Measurements from ENCODE around the gene ELOVL5. TPM values are rescaled to one million over a fixed set of nuclear protein-coding genes. Genes with fewer than 3 reads are reported as not detected.

Gene ELOVL5
- total RNA-seq, 1 donor: 118 TPM

DNA sequence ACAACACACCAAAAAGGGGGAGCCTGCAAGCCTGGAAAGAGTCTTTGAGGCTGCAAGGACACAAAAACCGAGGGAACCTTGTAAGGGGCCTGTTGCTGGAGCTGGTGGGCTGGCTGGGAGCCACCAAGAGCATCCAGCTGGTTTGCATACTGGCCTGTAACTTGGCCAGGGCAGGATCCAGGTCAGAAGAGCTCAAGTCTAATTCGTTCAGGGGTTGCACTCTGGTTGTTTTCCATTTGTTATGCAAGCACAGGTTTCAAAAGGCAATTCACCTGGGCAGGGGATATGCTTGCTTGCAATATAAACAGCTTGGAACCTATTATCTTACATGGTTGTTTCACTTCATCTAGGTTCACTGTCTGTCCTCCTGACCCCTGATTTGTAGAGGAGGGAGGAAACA lies 101.8 kb downstream of the ELOVL5 start:
- TF ChIP-seq, protein P1, sequence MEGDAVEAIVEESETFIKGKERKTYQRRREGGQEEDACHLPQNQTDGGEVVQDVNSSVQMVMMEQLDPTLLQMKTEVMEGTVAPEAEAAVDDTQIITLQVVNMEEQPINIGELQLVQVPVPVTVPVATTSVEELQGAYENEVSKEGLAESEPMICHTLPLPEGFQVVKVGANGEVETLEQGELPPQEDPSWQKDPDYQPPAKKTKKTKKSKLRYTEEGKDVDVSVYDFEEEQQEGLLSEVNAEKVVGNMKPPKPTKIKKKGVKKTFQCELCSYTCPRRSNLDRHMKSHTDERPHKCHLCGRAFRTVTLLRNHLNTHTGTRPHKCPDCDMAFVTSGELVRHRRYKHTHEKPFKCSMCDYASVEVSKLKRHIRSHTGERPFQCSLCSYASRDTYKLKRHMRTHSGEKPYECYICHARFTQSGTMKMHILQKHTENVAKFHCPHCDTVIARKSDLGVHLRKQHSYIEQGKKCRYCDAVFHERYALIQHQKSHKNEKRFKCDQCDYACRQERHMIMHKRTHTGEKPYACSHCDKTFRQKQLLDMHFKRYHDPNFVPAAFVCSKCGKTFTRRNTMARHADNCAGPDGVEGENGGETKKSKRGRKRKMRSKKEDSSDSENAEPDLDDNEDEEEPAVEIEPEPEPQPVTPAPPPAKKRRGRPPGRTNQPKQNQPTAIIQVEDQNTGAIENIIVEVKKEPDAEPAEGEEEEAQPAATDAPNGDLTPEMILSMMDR (IDR thresholded peaks at IDR 0.05; ENCODE audit: insufficient read depth, low read depth, low read length): no peak
- no peak overlapping the region for H3K4me3 ChIP-seq (ENCODE audit: low read depth, low read length)
- no peak for DNase-seq (ENCODE audit: low read depth)

DNA sequence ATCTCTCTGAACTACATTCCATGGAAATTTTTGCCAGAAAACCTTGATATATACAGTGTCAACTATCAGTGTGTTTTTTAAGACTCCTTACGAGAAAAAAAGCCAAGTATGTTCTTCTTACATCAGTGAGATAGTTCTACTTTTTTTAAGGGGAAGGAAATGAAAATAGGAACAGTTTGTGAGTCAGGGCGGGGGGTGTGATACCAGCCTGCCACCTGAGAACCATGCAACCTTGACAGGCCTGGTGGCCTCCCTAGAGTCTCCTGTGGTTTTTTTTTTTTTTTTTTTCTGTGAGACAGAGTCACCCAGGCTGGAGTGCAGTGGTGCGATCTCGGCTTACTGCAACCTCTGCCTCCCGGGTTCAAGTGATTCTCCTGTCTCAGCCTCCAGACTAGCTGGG lies 103.8 kb downstream of the ELOVL5 start:
- H3K4me3 ChIP-seq (ENCODE audit: low read depth, low read length): no peak overlapping the region
- DNase-seq (ENCODE audit: low read depth): no peak
- TF ChIP-seq, protein P1 (IDR thresholded peaks at IDR 0.05; ENCODE audit: insufficient read depth, low read depth, low read length): no peak

DNA sequence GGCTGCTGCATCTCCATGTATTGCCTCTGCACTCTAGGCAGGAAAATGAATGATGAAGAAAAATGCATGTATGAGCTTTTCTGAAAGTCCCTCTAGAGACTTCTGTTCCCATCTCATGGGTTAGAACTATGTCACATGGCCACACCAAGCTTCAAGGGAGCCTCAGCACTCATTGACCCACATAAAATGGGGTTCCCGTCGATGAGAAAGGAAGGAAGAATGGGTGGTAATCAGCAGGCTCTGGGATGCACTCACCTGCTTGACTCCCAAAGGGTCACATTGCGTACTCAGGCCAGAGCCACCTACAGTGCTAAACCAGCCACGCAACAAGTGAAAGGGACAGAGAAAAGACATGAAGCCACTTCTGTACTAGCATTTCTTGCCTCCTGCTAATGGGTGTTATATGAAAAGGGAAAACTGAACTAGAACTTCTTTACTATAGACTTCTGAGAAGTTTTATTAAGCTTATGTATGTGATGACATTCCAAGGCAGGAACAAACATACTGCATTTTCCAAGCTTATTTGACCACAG lies 104.3 kb downstream of the ELOVL5 start:
- no peak overlapping the region for H3K4me3 ChIP-seq (ENCODE audit: low read depth, low read length)
- no peak for DNase-seq (ENCODE audit: low read depth)
- TF ChIP-seq, protein P1 (IDR thresholded peaks at IDR 0.05; ENCODE audit: insufficient read depth, low read depth, low read length): no peak

DNA sequence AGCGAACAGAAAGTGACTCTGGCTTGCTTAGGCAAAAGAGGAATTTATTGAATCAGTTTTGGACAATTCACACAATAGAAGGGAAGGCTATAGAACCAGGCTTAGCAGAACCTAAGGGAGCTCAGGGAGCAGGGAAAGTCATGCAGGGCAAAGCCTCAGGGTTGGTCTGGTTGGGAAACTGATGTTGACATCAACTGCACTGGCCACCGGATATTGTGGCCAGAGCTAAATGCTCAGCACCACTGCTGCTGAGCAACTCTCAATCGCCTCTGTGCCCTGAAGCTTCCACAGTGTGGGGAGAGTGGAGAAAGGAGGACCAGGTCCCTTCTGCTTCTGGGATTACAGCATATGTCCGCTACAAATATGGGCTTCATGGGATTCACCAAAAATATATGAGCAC lies 106.8 kb downstream of the ELOVL5 start:
- H3K4me3 ChIP-seq (ENCODE audit: low read depth, low read length): no peak overlapping the region
- TF ChIP-seq, protein P1 (IDR thresholded peaks at IDR 0.05; ENCODE audit: insufficient read depth, low read depth, low read length): no peak
- DNase-seq (ENCODE audit: low read depth): no peak

DNA sequence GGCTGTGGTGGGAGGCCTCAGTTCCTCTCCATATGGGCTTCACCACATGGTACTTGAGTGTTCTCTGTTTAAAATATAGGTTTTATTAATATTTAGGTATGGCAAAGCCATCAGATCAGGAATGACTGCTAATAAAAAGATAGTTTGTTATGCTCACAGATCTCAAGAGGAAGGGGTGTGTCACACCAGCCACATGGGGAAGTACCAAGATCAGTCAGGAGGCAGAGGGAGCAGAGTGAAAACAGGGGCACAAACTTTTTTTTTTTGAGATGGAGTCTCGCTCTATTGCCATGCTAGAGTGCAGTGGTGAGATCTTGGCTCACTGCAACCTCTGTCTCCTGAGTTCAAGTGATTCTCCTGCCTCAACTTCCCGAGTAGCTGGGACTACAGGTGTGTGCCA lies 108.0 kb downstream of the ELOVL5 start:
- no peak overlapping the region for H3K4me3 ChIP-seq (ENCODE audit: low read depth, low read length)
- DNase-seq (ENCODE audit: low read depth): no peak
- TF ChIP-seq, protein P1 (IDR thresholded peaks at IDR 0.05; ENCODE audit: insufficient read depth, low read depth, low read length): no peak

DNA sequence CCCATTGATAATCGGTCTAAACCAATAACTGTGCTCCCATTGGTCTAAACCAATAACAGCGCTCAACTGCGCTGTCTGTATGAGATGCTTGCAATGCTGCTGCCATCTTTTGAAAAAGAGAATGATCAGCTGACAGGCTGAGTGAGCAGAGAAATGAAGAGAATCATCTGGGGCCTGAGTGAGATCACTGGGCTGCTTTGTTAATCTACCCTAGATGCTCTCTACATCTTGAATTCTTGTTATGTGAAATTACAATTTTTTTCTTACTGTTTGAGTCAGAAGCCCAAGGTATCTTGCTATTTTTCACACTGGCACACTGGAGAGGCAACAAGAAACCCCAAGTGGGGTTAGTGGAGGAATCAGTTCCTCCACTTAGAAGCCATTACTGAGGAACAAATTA lies 108.6 kb downstream of the ELOVL5 start:
- no peak overlapping the region for H3K4me3 ChIP-seq (ENCODE audit: low read depth, low read length)
- no peak for DNase-seq (ENCODE audit: low read depth)
- TF ChIP-seq, protein P1 (IDR thresholded peaks at IDR 0.05; ENCODE audit: insufficient read depth, low read depth, low read length): no peak

DNA sequence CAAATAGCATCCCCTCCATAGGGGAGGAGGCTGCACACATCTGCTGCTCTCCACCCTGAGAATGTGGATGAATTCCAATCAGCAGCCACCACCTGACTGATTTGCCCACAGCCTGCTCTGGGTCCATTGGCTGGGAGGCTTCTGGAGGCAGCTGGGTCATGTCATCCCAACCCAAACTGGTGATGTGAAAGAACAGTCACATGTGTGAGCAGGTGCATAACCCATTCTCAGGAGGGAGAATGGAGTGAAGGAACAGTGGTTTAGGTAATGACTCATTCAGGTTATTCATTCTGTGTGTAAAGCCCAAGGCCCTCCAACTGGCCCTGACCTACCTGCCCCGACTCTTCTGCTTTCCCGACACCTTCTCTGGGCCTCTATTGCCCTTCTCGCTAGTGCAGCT lies 109.2 kb downstream of the ELOVL5 start:
- TF ChIP-seq, protein P1 (IDR thresholded peaks at IDR 0.05; ENCODE audit: insufficient read depth, low read depth, low read length): no peak
- no peak for DNase-seq (ENCODE audit: low read depth)
- no peak overlapping the region for H3K4me3 ChIP-seq (ENCODE audit: low read depth, low read length)
